CD4-positive, alpha-beta T cell (primary cell): ENCODE results near the gene MYPOP. TPM values are rescaled to one million over a fixed set of nuclear protein-coding genes. Genes with fewer than 3 reads are reported as not detected.

Experiments
- ATAC-seq: fragments of 200-7000 bp; cut with Tn5 transposase; one replicate; pipeline ENCODE4 v1.10.0; 2022; ENCODE audit warnings: mild to moderate bottlenecking; ENCODE audit not compliant: poor library complexity
- CTCF ChIA-PET: fragments of 350-600 bp; sonication (Branson Sonifier 250); formaldehyde crosslinking; loops from one replicate; lab custom pipeline; 2021; ENCODE audit warnings: antibody characterized with exemption, inconsistent platforms; lab: Charles Lee
- POLR2A ChIA-PET: fragments of 350-600 bp; sonication (Branson Sonifier 250); formaldehyde crosslinking; loops from one replicate; lab custom pipeline; 2021; ENCODE audit warnings: antibody characterized with exemption, inconsistent platforms; lab: Charles Lee
- DNase-seq, 14 experiments: peaks; one replicate each; pipeline ENCODE4 v3.0.0-alpha.2; 2013 to 2020; ENCODE audit warnings: mixed read lengths in 2 of 14
- H3K27ac ChIP-seq, 2 donors: one replicate each; pipeline versions ENCODE4 v1.5.1 to v1.7.0; 2013; ENCODE audit warnings: low read length in 2 of 2, low read depth in 1 of 2, mild to moderate bottlenecking in 1 of 2
- H3K27me3 ChIP-seq, 2 experiments: 1 replicate in 1 of 2; 2 replicates in 1 of 2; pipeline versions ENCODE4 v1.6.1 to v1.7.0; 2013; ENCODE audit warnings: low read length in 2 of 2, control low read depth in 1 of 2, mild to moderate bottlenecking in 1 of 2, moderate library complexity in 1 of 2; ENCODE audit not compliant: insufficient read depth in 2 of 2, control insufficient read depth in 1 of 2
- H3K36me3 ChIP-seq: one replicate; pipeline ENCODE4 v1.6.1; 2013; ENCODE audit warnings: low read length, control low read depth; ENCODE audit not compliant: insufficient read depth
- H3K4me1 ChIP-seq: one replicate; pipeline ENCODE4 v1.6.1; 2013; ENCODE audit warnings: low read length, control low read depth; ENCODE audit not compliant: insufficient read depth
- H3K4me3 ChIP-seq: one replicate; pipeline ENCODE4 v1.5.1; 2013; ENCODE audit warnings: mild to moderate bottlenecking, low read length, moderate library complexity
- H3K9me3 ChIP-seq, 2 experiments: 1 replicate in 1 of 2; 2 replicates in 1 of 2; pipeline versions ENCODE4 v1.6.1 to v1.7.0; 2013; ENCODE audit warnings: low read length in 2 of 2, mild to moderate bottlenecking in 2 of 2, control low read depth in 1 of 2, moderate library complexity in 1 of 2; ENCODE audit not compliant: control insufficient read depth in 1 of 2, insufficient read depth in 1 of 2
- H3K27ac Mint-ChIP-seq: one replicate; pipeline ENCODE4 v1.8.0; 2020; ENCODE audit warnings: mixed read lengths
- H3K27me3 Mint-ChIP-seq: one replicate; pipeline ENCODE4 v1.8.0; 2021; ENCODE audit warnings: mixed read lengths
- H3K36me3 Mint-ChIP-seq: one replicate; pipeline ENCODE4 v1.8.0; 2021; ENCODE audit warnings: low read depth, mixed read lengths
- H3K4me1 Mint-ChIP-seq: one replicate; pipeline ENCODE4 v1.8.0; 2021; ENCODE audit warnings: low read depth, mixed read lengths
- H3K4me3 Mint-ChIP-seq: one replicate; pipeline ENCODE4 v1.8.0; 2020; ENCODE audit warnings: mild to moderate bottlenecking, mixed read lengths
- H3K9me3 Mint-ChIP-seq: one replicate; pipeline ENCODE4 v1.8.0; 2020; ENCODE audit warnings: mixed read lengths
- intact Hi-C, 2 experiments: fragments of 100-400 bp; cut with DNase I in 1 of 2; cut with micrococcal nuclease in 1 of 2; formaldehyde crosslinking; loops; one replicate each; pipeline versions ENCODE4 v1.15.1 to v1.9.0; 2023 to 2025; cut with DNase I, micrococcal nuclease
- total RNA-seq, 174 experiments: library from RNA in 2 of 174; stranded (reverse) in 2 of 174; gene quantifications; one replicate each; pipeline ENCODE4 v1.2.3 and lab custom pipeline; 2021 to 2026
- TF ChIP-seq, protein P1 (sequence below): fragments of 200-600 bp; IDR thresholded peaks from one replicate; pipeline ENCODE4 v1.8.0; 2022; ENCODE audit warnings: antibody characterized with exemption, mild to moderate bottlenecking

MYPOP gene
- total RNA-seq, 2 experiments from 2014 or later: 4.1 to 4.7 TPM

DNA sequence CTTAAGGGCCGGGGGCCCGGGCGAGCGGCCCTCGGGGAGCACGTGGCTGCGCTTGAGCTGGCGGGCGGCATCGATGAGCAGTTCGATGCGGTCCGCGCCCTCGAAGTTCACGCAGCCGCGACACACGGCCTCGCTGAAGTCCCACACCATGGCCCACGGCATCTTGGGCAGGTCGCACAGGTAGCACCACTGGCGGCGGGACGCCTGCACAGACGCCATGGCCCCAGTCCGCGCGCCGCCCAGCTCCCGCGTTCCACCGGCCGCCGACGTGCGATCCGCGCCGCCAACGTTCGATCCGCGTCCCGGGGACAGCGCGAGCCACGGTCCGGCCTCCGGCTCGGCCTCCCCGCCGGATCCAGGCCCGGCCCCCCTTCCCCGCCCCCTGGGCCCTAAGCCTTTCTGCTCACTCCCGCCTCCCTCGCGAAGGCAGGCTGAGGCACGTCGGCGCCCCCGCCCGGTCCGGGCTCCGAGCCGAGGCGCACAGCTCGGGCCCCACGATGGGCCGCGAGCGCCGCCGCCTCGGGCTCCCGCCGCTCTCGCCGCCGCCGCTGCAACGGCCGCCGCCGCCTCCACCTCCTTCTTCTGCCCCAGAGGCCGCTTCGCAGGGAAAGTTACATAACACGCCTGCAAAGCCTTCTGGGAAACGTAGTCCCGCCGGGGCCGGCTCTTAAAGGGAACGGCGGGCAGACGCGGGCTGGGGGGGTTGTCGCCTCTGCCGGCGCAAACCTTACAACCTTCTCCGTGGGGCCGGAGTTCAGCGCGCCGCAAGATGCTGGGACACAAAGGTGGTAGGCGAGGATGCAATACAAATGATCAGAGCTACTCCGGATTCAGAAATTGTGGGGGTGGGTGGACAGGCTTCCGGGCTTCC lies 16.6 kb downstream of the MYPOP start, which contains the start of gene IRF2BP1:
Gene IRF2BP1, minus strand, starts transcription at position 586 of the 871 bp plus-strand sequence. Its CDS starts 367 bp downstream, at position 219.
- peak within 1 kb of the TSS; percentile 98 for H3K4me3 Mint-ChIP-seq
- Histone ChIP-seq H3K9me3 (no peaks in the 10 kb centered on the region), H3K27me3 (no peaks in the 10 kb centered on the region), H3K4me3 (peak within 1 kb of the TSS; percentile 78), H3K4me1 (peaks cover 46% of the 10 kb centered on the region), H3K27ac (peak within 1 kb of the TSS; percentile 82 to 87), H3K36me3 (peaks cover 5% of the 10 kb centered on the region)
- intact Hi-C loops: loop anchor here (1.0 to 5.0 kb wide), 8 partner anchors 17 to 1597 kb away; partner anchors contain the start of genes CCDC61 (in 2 of the 2), MYPOP (in 2 of the 2), SYMPK (in 2 of the 2) and FBXO46 (in 1 of the 2)
- H3K27ac Mint-ChIP-seq: peak within 1 kb of the TSS; percentile 99
- no peaks in the 10 kb centered on the region for H3K9me3 Mint-ChIP-seq
- DNase-seq (peak; percentile 80 to 95 (median 86)), ATAC-seq (peak; percentile 69)
- CTCF ChIA-PET: interaction anchor here (0.6 to 2.9 kb wide), 5 partner anchors 17 to 1463 kb away, joined by 3 to 12 read pairs (median 4); partner anchors contain the start of genes DHX34, FOXA3, MYPOP and SYMPK
- POLR2A ChIA-PET: interaction anchor here (0.7 to 2.8 kb wide), 7 partner anchors 16 to 169 kb away, joined by 3 to 44 read pairs (median 5); partner anchors contain the start of genes CCDC61, FBXO46, FOXA3 and MYPOP
- H3K36me3 Mint-ChIP-seq: peaks cover 24% of the 10 kb centered on the region
- H3K27me3 Mint-ChIP-seq: no peaks in the 10 kb centered on the region
- TF ChIP-seq, protein P1, sequence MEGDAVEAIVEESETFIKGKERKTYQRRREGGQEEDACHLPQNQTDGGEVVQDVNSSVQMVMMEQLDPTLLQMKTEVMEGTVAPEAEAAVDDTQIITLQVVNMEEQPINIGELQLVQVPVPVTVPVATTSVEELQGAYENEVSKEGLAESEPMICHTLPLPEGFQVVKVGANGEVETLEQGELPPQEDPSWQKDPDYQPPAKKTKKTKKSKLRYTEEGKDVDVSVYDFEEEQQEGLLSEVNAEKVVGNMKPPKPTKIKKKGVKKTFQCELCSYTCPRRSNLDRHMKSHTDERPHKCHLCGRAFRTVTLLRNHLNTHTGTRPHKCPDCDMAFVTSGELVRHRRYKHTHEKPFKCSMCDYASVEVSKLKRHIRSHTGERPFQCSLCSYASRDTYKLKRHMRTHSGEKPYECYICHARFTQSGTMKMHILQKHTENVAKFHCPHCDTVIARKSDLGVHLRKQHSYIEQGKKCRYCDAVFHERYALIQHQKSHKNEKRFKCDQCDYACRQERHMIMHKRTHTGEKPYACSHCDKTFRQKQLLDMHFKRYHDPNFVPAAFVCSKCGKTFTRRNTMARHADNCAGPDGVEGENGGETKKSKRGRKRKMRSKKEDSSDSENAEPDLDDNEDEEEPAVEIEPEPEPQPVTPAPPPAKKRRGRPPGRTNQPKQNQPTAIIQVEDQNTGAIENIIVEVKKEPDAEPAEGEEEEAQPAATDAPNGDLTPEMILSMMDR: no peak
- H3K4me1 Mint-ChIP-seq: peaks cover 34% of the 10 kb centered on the region

DNA sequence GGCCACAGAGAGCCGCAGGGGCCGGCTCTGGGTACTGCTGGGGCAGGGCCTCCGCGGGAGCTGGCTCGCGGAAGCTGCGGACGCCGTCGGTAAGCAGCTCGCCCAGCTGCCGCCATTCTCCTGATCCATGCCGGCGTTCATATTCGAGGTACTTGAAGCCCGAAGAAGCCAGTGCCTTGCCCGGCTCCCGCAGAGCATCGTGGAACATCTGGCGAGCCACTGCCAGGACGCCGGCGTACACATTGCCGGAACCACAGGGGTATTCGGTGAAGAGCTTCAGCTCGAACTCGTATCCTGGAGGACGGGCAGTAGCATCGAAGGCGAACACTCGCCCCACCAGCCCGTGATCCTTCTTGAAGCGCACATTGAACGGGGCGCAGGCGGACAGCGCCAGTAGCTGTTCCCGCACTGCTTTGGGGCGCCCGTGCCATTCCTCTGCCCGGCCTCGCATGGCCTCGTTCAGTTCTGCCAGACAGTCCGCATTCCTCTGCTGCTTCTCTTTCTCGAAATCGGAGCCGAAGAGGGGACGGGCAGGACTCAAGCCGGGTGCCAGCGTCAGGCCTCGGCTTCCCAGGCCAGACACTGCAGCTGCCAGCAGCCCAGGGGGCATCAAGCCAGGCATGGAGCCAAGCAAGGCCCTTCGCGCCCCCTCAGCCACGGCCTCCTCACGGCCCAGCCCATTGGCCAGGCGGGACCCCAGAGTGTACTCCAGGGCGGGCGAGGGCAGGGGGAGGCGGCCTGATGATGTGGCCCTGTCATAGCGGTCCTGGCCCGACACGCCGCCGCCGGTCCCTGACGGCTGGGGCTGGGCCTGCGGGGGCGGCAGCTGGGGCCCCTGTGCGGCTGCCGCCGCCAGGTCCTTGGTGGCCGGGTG lies 17.5 kb downstream of the MYPOP start:
- Mint-ChIP-seq H3K4me1 (peaks cover 34% of the 10 kb centered on the region), H3K36me3 (peaks cover 18% of the 10 kb centered on the region), H3K4me3 (peak overlapping the region; percentile 45), H3K27me3 (no peaks in the 10 kb centered on the region), H3K27ac (no peak overlapping the region), H3K9me3 (no peaks in the 10 kb centered on the region)
- DNase-seq (no peak), ATAC-seq (no peak)
- intact Hi-C loops: loop anchor here (5.0 kb wide), 3 partner anchors 112 to 1597 kb away; partner anchors contain the start of genes CCDC61 (in 1 of the 2), FBXO46 (in 1 of the 2), KPTN (in 1 of the 2) and MEIOSIN (in 1 of the 2)
- Histone ChIP-seq H3K27ac (peak overlapping the region in 1 of 2 donors; percentile 82), H3K9me3 (no peaks in the 10 kb centered on the region), H3K36me3 (peaks cover 5% of the 10 kb centered on the region), H3K4me1 (peaks cover 46% of the 10 kb centered on the region), H3K27me3 (no peaks in the 10 kb centered on the region), H3K4me3 (peak overlapping the region; percentile 78)
- POLR2A ChIA-PET: interaction anchor here (0.7 to 2.8 kb wide), 4 partner anchors 17 to 116 kb away, joined by 3 to 44 read pairs (median 29); partner anchors contain the start of genes FOXA3, MYPOP, SIX5 and SYMPK
- TF ChIP-seq, protein P1: no peak
- CTCF ChIA-PET: interaction anchor here (2.9 kb wide), 1 partner anchor 21 kb away, joined by 12 read pairs; the partner anchor contains the start of genes FOXA3 and SYMPK
